Ovary (tissue), 3 donors: ENCODE data around the gene TSPEAR.

Experiments
- CTCF ChIP-seq, 3 donors: fragments of 450-650 bp in 2 of 3; fragments of 200-600 bp in 1 of 3; IDR thresholded peaks; one replicate each; pipeline versions ENCODE4 v1.5.1 to v1.8.0; 2016 to 2022; ENCODE audit warnings: antibody characterized with exemption in 3 of 3, mild to moderate bottlenecking in 1 of 3
- EP300 ChIP-seq: sonication (generic); formaldehyde crosslinking; IDR thresholded peaks from one replicate; pipeline ENCODE4 v1.6.1; 2017; ENCODE audit warnings: antibody characterized with exemption
- POLR2A ChIP-seq: fragments of 450-650 bp; IDR thresholded peaks from one replicate; pipeline ENCODE4 v1.6.1; 2017; ENCODE audit warnings: antibody characterized with exemption, mild to moderate bottlenecking, moderate library complexity
- donor health status: DM: no; HTN: no; CAD: no.

DNA sequence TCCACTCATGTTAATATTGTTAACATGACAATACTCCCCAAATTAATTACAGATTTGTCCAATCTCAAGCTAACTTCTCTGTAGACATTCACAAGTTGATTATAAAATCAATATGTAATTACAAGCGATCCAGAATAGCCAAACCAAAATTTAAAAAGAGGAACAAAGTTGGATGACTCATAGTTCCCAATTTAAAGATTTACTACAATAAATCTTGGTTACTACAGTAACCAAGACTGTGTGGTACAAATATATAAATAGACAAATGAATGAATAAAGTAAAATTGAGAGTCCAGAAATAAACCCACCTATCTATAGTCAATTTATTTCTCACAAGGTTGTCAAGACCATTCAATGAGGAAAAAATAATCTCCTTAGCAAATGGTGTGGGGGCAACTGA is 145.0 kb downstream of the TSPEAR start:
- no peak for TF ChIP-seq POLR2A
- no peak for TF ChIP-seq CTCF (IDR thresholded peaks at IDR 0.05)
- TF ChIP-seq EP300, result no peak
